Neural progenitor cell (in vitro differentiated cells): ENCODE data around the gene RAB9A.

Source experiments
- EZH2 ChIP-seq: fragments of 200-600 bp; sonication (generic); IDR thresholded peaks from 2 replicates; pipeline ENCODE4 v1.6.1; 2017; ENCODE audit warnings: antibody characterized with exemption, mild to moderate bottlenecking, moderate library complexity
- TF ChIP-seq, protein P1 (sequence below): fragments of 200-600 bp; sonication (generic); IDR thresholded peaks from 2 replicates; pipeline ENCODE4 v1.5.1; 2017; ENCODE audit warnings: antibody characterized with exemption, mild to moderate bottlenecking

DNA sequence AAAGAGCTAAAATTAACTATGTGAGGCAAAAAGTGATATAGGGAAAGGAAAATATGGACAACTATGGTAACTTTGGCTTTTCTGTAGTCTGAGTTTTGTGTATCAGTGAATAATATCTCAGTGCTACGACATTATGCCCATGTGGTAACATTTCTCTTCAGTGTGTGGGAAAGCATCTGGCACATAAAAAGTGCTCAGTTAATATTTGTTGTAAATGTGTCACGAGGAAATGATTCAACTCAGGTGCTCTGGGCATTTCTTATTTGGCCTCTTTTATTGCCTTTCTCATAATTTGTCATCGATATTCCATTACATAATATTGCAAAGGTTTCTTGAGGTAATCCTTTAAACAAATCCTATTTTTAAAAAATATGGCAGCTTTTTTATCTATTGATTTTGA, 63.2 kb downstream of the RAB9A start:
- TF ChIP-seq, protein P1, sequence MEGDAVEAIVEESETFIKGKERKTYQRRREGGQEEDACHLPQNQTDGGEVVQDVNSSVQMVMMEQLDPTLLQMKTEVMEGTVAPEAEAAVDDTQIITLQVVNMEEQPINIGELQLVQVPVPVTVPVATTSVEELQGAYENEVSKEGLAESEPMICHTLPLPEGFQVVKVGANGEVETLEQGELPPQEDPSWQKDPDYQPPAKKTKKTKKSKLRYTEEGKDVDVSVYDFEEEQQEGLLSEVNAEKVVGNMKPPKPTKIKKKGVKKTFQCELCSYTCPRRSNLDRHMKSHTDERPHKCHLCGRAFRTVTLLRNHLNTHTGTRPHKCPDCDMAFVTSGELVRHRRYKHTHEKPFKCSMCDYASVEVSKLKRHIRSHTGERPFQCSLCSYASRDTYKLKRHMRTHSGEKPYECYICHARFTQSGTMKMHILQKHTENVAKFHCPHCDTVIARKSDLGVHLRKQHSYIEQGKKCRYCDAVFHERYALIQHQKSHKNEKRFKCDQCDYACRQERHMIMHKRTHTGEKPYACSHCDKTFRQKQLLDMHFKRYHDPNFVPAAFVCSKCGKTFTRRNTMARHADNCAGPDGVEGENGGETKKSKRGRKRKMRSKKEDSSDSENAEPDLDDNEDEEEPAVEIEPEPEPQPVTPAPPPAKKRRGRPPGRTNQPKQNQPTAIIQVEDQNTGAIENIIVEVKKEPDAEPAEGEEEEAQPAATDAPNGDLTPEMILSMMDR: no peak
- TF ChIP-seq EZH2: no peak
